GM19238 (cell line): ENCODE data around the gene SIM2.

Experiments
- DNase-seq: peaks from one replicate; pipeline ENCODE4 v3.0.0; 2011; ENCODE audit warnings: low spot score; ENCODE audit not compliant: insufficient read length

SIM2 gene

GRCh38 chr21:36733857-36734256 is 34.9 kb downstream of the SIM2 start:
- no peak for DNase-seq

DNA sequence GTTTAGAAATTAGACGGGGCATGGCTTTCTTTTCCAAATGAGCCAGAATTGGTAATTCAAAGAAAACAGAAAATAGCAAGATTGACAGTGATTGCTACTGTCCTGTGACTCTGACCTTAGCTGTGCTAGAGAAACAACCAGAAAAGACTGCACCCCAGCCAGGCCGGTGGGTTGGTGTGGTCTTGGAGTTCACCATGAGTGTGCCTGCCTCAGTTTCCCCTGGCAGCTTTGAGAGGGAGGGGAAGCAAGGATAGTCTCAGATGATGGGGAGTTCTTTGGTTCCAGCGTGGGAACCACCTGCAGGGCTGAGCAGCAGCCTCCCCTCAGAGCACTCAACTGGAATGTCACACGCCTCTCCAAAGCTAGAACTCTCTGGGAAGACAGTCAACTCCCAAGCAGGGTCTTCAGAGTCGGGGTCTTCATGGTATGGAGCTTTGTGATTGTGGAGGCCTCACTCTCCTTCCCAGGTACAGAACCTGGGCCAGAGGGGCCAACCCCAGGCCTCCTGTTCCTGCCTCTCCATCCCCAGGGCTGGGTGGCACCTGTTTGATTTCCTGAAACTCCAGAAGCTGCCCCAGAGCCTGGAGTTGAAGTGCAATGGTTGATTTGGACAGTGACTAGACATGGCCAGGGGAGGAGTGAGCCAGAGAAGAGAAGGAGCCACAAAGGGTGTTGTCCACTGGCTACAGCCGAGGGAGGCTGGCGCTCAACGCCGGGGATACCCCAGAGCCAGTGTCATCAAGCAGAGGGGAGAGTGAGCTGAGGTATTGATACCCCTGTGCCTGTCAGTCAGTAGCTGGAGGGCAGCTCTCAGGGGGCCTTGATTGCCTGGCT is 35.7 kb downstream of the SIM2 start:
- no peak for DNase-seq

DNA sequence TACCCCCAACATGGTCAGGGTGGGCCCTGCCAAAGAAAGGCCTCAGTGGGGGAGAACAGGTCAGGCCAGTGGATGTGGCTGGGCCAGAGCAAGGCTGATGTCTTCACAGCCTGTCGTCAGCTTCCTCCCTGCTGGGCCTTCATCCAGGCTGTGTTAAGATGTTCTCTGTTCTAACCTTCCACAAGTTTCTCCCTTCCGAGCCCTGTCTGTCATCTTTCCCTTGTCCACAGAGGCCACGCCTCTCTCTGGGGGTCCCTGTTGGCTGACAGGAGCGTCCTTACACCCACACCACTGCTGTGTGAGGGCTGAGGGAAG is 36.2 kb downstream of the SIM2 start:
- DNase-seq = no peak

GRCh38 chr21:36735724-36736320 is 36.9 kb downstream of the SIM2 start:
- no peak for DNase-seq

DNA sequence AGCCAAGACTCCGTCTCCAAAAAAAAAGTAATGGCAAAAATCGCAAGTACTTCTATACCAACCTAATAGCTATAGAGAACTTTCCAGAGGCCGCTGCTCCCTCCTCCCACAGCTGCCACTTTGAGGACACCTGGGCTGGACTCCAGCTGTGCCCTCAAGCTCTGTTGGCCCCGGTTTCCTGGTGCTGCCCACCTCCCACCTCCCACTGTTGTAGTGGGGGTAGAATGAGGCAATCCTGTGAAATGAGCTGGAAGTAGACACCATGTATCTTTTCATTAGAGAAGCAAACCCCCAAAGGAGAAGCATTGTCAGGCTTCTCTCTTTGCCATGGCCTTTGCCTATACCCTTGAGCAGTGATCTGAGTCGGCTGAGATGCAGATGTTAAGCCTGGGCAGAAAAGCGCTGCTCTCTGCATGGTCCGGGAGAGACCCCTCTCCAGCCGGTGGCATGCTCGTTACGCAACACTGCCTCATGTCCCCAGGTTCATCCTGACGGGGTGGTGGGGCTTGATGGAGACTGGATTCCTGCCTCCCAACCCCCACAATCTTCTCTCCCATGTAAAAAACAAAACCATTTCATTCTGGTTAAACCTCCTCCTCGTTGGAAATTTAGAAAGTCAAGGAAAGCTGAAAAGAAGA is 39.7 kb downstream of the SIM2 start:
- DNase-seq = no peak

- no peak for DNase-seq
Measured at GRCh38 chr21:36741506-36741905, 42.6 kb downstream of the SIM2 start.

- no peak for DNase-seq
Measured at GRCh38 chr21:36743008-36743407, 44.1 kb downstream of the SIM2 start.

DNA sequence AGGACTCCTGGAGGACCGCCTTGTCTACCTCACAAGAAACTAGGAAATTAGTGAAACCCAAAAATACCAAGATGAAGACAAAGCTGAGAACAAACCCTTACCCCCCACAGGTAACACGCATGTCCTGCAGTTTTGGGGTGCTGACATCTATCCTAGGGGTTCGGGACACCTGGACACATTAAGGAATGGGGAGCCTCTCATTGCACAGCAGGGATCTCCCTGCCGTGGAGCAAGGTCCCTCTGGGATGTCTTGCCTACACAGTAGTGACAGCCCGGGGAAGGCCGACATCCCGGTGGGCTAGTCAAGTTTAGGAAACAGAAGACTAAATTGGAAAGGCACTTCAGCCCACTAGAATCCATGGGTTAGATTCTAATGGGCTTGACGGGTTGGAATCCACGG is 44.5 kb downstream of the SIM2 start:
- no peak for DNase-seq

DNA sequence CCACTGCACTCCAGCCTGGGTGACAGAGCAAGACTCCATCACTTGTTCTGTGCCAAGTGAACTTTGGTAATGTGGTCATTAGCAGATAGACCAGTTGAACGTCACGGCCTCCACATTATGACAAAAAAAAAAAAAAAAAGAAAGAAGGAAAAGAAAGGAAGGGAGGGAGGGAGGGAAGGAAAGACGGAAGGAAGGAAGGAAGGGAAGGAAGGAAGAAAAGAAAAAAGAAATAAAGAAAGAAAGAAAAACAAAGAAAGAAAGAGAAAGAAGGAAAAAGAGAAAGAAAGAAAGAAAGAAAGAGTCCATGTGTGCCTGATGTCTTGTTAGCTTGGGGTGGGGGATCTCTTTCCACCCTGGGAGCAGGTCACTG is 45.3 kb downstream of the SIM2 start:
- no peak for DNase-seq

- DNase-seq = no peak
Measured at GRCh38 chr21:36744560-36745231, 45.8 kb downstream of the SIM2 start.

DNA sequence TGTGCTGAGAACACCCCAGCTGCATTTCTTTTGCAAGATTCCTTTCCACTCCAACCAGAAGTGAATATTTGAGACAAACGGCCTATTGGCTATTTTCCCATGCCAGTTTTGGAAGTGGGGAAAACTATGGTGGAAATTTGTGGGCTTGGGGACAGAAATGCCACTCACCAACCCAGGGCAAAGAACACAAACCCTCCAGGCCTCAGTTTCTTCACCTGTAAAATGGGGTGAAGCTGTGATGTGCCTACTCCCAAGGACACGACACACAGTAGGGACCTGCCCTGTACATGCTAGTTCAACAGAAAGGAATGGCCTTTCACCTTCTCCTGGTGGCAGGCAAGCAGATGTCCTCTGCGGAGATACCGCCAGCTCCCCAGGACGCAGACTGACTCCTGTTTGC is 46.5 kb downstream of the SIM2 start:
- DNase-seq = no peak

- DNase-seq = no peak
Measured at GRCh38 chr21:36747041-36747814, 48.3 kb downstream of the SIM2 start.

DNA sequence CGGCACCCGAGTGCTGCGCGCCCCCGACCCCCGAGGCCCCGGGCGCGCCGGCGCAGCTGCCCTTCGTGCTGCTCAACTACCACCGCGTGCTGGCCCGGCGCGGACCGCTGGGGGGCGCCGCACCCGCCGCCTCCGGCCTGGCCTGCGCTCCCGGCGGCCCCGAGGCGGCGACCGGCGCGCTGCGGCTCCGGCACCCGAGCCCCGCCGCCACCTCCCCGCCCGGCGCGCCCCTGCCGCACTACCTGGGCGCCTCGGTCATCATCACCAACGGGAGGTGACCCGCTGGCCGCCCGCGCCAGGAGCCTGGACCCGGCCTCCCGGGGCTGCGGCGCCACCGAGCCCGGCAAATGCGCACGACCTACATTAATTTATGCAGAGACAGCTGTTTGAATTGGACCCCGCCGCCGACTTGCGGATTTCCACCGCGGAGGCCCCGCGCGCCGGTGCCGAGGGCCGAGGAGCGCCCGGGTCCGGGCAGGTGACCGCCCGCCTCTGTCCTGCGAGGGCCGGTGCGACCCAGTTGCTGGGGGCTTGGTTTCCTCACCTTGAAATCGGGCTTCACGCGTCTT is 49.0 kb downstream of the SIM2 start:
- DNase-seq = peak; percentile 21

- DNase-seq = no peak
Measured at GRCh38 chr21:36749935-36750575, 51.1 kb downstream of the SIM2 start.

DNA sequence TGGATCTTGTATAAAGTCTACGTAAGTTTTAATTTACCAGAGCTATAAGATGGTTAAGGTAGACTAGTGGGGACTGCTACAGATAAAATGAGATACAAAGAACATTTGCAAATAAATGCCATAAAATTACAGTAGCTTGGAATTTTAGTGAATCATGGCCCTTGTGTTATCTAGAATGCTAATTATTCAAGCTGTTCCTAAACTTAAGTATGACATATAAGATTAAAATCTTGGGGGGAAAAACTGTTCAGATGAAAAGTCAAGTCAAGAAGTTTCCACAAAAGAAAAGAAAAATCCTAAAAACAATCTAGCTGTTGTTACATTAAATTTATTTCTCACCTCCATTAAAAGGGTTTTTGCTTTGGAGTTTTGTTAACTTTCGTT is 51.7 kb downstream of the SIM2 start:
- DNase-seq = no peak

- DNase-seq = no peak
Measured at GRCh38 chr21:36751383-36751782, 52.5 kb downstream of the SIM2 start.

DNA sequence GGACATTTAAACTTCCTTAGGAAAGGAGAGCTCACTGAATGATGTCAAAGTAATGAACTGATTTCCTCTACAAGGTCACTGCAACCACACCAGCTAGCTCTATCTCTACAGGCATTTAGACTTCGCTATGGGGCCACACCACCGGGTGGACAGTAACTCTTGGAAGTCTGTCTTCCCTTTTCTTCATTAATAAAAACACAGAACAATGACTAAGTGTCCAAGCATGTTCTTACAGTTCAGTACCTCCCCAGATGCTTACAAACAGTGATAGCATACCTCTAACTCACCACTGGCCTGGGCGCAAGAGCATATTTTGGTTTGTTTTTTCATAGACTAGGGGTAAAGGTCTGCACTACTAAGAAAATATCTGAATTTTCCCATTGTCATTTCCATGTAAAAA is 54.6 kb downstream of the SIM2 start:
- no peak for DNase-seq

- no peak for DNase-seq
Measured at GRCh38 chr21:36754241-36754898, 55.5 kb downstream of the SIM2 start.

- no peak for DNase-seq
Measured at GRCh38 chr21:36756527-36756926, 57.6 kb downstream of the SIM2 start.

DNA sequence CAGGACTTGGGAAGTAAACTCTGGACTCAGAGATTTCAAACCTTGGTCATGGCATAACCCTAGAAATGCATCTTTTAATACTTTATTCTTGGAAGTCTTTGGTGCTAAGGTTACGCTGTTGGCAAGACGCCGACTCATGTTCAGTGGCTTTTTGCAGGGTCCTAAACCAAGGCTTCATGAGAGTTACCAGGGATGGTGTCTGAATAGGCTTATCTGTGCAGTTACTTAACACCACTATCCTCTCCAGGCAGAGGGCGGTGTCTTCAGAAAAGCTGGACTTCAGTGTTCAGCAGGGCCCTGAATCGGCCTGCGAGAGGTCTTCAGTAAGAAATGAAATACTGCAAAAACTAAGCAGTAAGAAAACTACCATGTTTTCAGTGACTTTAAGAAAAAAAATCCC is 58.3 kb downstream of the SIM2 start:
- DNase-seq = no peak
